K562 (cell line): ENCODE measurements around the gene SOSTDC1. TPM values are rescaled to one million over a fixed set of nuclear protein-coding genes. Genes with fewer than 3 reads are reported as not detected.

ENCODE experiments used
- CXXC5 ChIP-seq: fragments of 250-450 bp; sonication (Bioruptor Pico); IDR thresholded peaks from 2 replicates; pipeline ENCODE4 v1.8.0; 2022; ENCODE audit warnings: inconsistent platforms, mild to moderate bottlenecking, moderate library complexity
- ERF ChIP-seq: fragments of 450-650 bp; formaldehyde crosslinking; IDR thresholded peaks from 2 replicates; pipeline ENCODE4 v1.4.0; 2020; ENCODE audit warnings: mild to moderate bottlenecking, mixed read lengths
- HNRNPK ChIP-seq: fragments of 200-400 bp; formaldehyde crosslinking; IDR thresholded peaks from one replicate; pipeline ENCODE4 v1.6.1; 2018; ENCODE audit warnings: mild to moderate bottlenecking, low read depth, low read length; ENCODE audit not compliant: poor library complexity, severe bottlenecking
- HNRNPL ChIP-seq: fragments of 200-400 bp; formaldehyde crosslinking; IDR thresholded peaks from 2 replicates; pipeline ENCODE4 v1.6.1; 2017; ENCODE audit warnings: low read depth, mild to moderate bottlenecking, low read length
- MIER1 ChIP-seq: fragments of 450-650 bp; IDR thresholded peaks from 2 replicates; pipeline ENCODE4 v1.6.1; 2016; ENCODE audit warnings: antibody characterized with exemption, mild to moderate bottlenecking, low read depth
- MTA3 ChIP-seq: fragments of 450-650 bp; formaldehyde crosslinking; IDR thresholded peaks from 2 replicates; pipeline ENCODE4 v1.6.1; 2017; ENCODE audit warnings: mild to moderate bottlenecking, borderline replicate concordance
- POLR2H ChIP-seq: IDR thresholded peaks from 2 replicates; pipeline ENCODE4 v1.6.1; 2016; ENCODE audit warnings: missing genetic modification characterization, low read depth, mild to moderate bottlenecking, control low read depth, missing compliant biosample characterization, moderate library complexity
- SRSF7 ChIP-seq: fragments of 200-400 bp; formaldehyde crosslinking; optimal IDR thresholded peaks from 2 replicates; pipeline ENCODE3; 2017; ENCODE audit warnings: mild to moderate bottlenecking, low read depth, low read length
- ZFP36 ChIP-seq: fragments of 150-350 bp; IDR thresholded peaks from 2 replicates; pipeline ENCODE4 v1.6.1; 2018; ENCODE audit warnings: low read length, low read depth; ENCODE audit not compliant: partially characterized antibody
- ZNF12 ChIP-seq: sonication (generic); formaldehyde crosslinking; IDR thresholded peaks from 2 replicates; pipeline ENCODE4 v1.4.0; 2020; ENCODE audit warnings: mild to moderate bottlenecking, missing genetic modification reagents
- polyA plus RNA-seq, 8 experiments: library from polyadenylated mRNA; depleted of rRNA in 4 of 8; stranded (reverse) in 5 of 8; unstranded in 3 of 8; fragments of >200 nt; fragmentation: Nextera tagmentation in 2 of 8; fragmentation: Illumina TruSeq in 1 of 8; extraction: Ambion mirVana in 2 of 8; extraction: Trizol in 1 of 8; gene quantifications; 2 replicates each; pipeline versions ENCODE4 v1.2.1 to v1.2.3, GENCODE V29; 2011 to 2014; ENCODE audit warnings: inconsistent platforms in 1 of 8, missing spikeins in 1 of 8
- total RNA-seq, 7 experiments: library from RNA; depleted of rRNA in 6 of 7; stranded (reverse); fragments of >200 nt in 6 of 7; fragmentation: Illumina TruSeq in 2 of 7; extraction: Trizol in 2 of 7; gene quantifications; 2 replicates each; pipeline versions ENCODE4 v1.2.1 to v1.2.3, GENCODE V29; 2011 to 2021; ENCODE audit warnings: low replicate concordance in 1 of 7
- TF ChIP-seq, protein P1 (sequence below): fragments of 250-450 bp; sonication (Bioruptor Pico); IDR thresholded peaks from 2 replicates; pipeline ENCODE4 v1.5.0; 2022; ENCODE audit warnings: mild to moderate bottlenecking
- TF ChIP-seq, protein P2 (sequence below): sonication (generic); IDR thresholded peaks from 2 replicates; pipeline ENCODE4 v1.6.1; 2016
- TF ChIP-seq, protein P3 (sequence below): fragments of 450-650 bp; IDR thresholded peaks from 2 replicates; pipeline ENCODE4 v1.6.1; 2016; ENCODE audit warnings: mild to moderate bottlenecking
- TF ChIP-seq, protein P4 (sequence below): fragments of 200-800 bp; sonication (Bioruptor generic); IDR thresholded peaks from 2 replicates; pipeline ENCODE4 v1.6.1; 2016; ENCODE audit warnings: missing genetic modification characterization, missing compliant biosample characterization

SOSTDC1 gene
- total and polyA plus RNA-seq, 9 of the 15 experiments (the other 6 are each of a cell fraction or from before 2014, with no cell fraction given), result 8.3 to 48.6 (median 15.9) TPM

DNA sequence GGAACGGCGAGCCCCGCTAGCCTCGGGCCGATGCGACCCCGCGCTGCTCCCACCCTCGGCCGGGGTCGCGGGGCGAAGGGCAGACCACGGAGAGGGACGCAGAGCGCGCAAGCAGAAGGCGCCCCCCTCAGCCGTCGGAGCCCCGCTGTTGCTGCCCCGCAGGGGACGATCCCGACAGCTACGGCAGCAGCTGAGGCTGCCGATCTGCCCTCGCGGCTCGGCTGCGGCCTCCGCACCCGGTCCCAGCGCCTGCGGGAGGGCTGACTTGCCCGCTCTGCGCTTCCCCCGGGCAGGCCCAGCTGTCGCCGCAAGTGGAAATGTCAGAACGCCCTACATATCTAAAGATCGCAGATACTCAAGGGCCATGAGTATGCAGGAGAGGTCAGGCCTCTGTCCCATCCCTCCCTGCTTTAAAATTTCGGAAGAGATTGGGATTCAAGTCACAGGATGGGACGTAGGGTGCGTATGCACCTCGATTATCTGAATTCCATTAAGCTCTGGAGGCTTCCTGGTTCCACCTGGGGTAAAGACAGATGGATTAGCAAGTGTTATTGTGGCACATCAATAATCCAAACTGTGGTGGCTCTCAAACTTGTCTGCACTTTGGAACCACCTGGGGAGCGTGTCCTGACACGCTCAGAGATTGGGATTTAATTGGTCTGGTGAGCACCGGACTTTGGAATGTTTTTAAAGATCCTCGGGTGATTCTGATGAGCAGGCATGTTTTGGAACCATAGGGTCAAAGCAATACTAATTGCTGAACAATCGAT, 44.0 kb downstream of the SOSTDC1 start, which contains the start of gene CRPPA (continued):
- no peak for TF ChIP-seq SRSF7
- TF ChIP-seq HNRNPK, result no peak
- TF ChIP-seq, protein P1, sequence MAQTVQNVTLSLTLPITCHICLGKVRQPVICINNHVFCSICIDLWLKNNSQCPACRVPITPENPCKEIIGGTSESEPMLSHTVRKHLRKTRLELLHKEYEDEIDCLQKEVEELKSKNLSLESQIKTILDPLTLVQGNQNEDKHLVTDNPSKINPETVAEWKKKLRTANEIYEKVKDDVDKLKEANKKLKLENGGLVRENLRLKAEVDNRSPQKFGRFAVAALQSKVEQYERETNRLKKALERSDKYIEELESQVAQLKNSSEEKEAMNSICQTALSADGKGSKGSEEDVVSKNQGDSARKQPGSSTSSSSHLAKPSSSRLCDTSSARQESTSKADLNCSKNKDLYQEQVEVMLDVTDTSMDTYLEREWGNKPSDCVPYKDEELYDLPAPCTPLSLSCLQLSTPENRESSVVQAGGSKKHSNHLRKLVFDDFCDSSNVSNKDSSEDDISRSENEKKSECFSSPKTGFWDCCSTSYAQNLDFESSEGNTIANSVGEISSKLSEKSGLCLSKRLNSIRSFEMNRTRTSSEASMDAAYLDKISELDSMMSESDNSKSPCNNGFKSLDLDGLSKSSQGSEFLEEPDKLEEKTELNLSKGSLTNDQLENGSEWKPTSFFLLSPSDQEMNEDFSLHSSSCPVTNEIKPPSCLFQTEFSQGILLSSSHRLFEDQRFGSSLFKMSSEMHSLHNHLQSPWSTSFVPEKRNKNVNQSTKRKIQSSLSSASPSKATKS (CRISPR knock-in tag), result no peak
- TF ChIP-seq, protein P2, sequence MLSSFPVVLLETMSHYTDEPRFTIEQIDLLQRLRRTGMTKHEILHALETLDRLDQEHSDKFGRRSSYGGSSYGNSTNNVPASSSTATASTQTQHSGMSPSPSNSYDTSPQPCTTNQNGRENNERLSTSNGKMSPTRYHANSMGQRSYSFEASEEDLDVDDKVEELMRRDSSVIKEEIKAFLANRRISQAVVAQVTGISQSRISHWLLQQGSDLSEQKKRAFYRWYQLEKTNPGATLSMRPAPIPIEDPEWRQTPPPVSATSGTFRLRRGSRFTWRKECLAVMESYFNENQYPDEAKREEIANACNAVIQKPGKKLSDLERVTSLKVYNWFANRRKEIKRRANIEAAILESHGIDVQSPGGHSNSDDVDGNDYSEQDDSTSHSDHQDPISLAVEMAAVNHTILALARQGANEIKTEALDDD, result no peak
- TF ChIP-seq, protein P3, sequence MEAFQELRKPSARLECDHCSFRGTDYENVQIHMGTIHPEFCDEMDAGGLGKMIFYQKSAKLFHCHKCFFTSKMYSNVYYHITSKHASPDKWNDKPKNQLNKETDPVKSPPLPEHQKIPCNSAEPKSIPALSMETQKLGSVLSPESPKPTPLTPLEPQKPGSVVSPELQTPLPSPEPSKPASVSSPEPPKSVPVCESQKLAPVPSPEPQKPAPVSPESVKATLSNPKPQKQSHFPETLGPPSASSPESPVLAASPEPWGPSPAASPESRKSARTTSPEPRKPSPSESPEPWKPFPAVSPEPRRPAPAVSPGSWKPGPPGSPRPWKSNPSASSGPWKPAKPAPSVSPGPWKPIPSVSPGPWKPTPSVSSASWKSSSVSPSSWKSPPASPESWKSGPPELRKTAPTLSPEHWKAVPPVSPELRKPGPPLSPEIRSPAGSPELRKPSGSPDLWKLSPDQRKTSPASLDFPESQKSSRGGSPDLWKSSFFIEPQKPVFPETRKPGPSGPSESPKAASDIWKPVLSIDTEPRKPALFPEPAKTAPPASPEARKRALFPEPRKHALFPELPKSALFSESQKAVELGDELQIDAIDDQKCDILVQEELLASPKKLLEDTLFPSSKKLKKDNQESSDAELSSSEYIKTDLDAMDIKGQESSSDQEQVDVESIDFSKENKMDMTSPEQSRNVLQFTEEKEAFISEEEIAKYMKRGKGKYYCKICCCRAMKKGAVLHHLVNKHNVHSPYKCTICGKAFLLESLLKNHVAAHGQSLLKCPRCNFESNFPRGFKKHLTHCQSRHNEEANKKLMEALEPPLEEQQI, result 0 out of 2 replicates have a peak, but pooled peaks have one; percentile 23
- no peak; the same call in 1 of the 2 replicates for TF ChIP-seq ZNF12 (CRISPR knock-in tag)
- no peak for TF ChIP-seq POLR2H (tag)
- TF ChIP-seq, protein P4, sequence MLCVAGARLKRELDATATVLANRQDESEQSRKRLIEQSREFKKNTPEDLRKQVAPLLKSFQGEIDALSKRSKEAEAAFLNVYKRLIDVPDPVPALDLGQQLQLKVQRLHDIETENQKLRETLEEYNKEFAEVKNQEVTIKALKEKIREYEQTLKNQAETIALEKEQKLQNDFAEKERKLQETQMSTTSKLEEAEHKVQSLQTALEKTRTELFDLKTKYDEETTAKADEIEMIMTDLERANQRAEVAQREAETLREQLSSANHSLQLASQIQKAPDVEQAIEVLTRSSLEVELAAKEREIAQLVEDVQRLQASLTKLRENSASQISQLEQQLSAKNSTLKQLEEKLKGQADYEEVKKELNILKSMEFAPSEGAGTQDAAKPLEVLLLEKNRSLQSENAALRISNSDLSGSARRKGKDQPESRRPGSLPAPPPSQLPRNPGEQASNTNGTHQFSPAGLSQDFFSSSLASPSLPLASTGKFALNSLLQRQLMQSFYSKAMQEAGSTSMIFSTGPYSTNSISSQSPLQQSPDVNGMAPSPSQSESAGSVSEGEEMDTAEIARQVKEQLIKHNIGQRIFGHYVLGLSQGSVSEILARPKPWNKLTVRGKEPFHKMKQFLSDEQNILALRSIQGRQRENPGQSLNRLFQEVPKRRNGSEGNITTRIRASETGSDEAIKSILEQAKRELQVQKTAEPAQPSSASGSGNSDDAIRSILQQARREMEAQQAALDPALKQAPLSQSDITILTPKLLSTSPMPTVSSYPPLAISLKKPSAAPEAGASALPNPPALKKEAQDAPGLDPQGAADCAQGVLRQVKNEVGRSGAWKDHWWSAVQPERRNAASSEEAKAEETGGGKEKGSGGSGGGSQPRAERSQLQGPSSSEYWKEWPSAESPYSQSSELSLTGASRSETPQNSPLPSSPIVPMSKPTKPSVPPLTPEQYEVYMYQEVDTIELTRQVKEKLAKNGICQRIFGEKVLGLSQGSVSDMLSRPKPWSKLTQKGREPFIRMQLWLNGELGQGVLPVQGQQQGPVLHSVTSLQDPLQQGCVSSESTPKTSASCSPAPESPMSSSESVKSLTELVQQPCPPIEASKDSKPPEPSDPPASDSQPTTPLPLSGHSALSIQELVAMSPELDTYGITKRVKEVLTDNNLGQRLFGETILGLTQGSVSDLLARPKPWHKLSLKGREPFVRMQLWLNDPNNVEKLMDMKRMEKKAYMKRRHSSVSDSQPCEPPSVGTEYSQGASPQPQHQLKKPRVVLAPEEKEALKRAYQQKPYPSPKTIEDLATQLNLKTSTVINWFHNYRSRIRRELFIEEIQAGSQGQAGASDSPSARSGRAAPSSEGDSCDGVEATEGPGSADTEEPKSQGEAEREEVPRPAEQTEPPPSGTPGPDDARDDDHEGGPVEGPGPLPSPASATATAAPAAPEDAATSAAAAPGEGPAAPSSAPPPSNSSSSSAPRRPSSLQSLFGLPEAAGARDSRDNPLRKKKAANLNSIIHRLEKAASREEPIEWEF (CRISPR knock-in tag), result 0 out of 2 replicates have a peak, but pooled peaks have one; percentile 50
- no peak for TF ChIP-seq MIER1
- TF ChIP-seq HNRNPL, result no peak
- TF ChIP-seq MTA3, result 0 out of 2 replicates have a peak, but pooled peaks have one; percentile 17
- peak; percentile 41 for TF ChIP-seq CXXC5 (CRISPR knock-in tag)
- no peak for TF ChIP-seq ZFP36
- no peak for TF ChIP-seq ERF
